NCI-H510A treated with DMSO at 0.1 percent for 48 hours (cell line): ENCODE measurements around the gene JAK1.

Source experiments
- DNase-seq: peaks from one replicate; lab custom pipeline; 2025; lab: John Stamatoyannopoulos, UW

The JAK1 gene

GRCh38 chr1:64866689-64867088 is 99.7 kb downstream of the JAK1 start:
- no peak for DNase-seq

DNA sequence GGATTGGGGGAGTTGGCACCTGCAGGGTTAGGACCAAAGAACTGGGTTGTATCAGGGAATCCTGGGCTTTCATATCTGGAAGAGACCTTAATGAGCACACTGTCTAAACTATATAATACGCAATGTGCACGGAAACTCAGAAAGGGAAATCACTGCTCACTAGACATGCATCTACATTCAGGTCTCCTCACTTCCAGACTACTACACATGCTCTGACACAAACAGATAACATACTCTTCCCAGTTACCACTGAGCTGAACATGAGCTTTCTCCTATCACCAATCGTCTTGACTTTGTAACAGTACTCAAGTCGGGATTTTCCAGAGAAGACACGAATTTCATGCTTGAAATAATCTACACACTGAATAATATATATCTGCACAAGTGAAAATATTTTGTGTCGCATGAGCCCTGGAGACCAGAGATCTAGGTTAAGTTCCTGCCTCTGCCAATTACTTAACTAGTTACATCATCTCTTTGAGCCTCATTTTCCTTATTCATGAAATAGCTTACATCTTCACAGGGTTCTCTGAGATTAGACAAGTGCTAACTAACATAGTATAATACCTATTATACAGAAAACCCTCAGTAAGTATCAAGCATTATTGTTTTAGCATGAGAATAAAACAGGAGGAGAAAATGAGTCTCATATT is 101.1 kb downstream of the JAK1 start:
- DNase-seq, result no peak

- peak; percentile 26 for DNase-seq
These were observed 102.1 kb downstream of the JAK1 start for GRCh38 chr1:64864018-64864940.

DNA sequence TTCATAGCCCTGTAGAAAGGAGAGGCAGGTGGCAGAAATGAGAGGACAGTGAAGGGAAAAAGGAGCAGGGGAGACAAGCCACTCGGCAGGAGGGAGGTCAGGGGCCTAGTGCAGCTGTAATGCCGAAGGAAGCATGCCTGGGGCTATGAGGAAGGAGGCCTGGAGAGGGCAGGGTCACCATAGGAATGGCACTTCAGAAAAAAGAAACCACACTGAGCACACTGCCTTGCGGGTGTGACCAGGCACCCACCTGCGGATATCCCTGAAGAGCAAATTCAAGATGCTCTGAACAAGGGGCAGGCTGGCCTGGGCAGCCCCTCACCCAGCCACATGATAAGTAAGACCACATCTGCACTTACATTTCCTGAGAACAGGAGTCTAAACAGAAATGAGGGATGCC is 104.7 kb downstream of the JAK1 start:
- no peak for DNase-seq

- no peak for DNase-seq
These were observed 109.0 kb downstream of the JAK1 start for GRCh38 chr1:64857347-64857746.

GRCh38 chr1:64856553-64856952 is 109.8 kb downstream of the JAK1 start:
- DNase-seq, result peak; percentile 16

DNA sequence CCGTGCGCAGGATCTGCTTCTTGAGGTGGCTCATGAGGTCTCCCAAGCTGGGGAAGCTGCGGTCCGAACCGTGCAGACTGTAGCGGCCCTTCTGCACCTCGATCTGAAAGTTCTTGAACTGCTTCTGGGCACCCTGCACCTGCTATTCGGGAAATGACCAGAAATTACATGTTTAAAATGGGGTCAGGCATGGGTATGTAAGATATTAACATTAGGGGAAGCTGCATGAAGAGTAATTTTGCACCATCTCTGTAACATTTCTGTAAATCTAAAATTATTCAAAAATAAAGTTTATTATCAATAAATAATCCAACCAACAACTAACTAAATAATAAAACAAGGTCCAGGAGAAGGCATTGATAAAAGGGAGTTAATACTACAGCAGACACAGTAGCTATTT is 110.8 kb downstream of the JAK1 start:
- DNase-seq, result no peak

- no peak for DNase-seq
These were observed 111.7 kb downstream of the JAK1 start for GRCh38 chr1:64854674-64855073.

DNA sequence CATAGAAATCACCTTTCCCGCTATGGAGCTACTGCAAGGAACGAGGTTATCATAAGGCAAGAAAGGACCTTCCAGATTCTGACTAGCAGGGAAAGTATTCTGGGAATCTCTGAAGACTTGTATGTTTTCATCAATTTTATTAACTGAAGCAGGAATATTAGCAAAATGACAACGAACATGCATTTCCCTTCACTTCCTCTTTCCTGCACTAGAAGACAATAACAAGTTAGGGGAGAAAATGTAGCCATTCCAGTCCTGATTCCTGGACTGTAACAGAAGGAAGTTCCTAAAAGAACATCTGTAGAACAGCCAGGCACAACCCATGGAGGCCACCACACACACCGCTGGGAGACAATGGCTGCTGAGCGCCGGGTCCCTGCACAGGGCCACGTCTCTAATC is 114.7 kb downstream of the JAK1 start:
- no peak for DNase-seq

DNA sequence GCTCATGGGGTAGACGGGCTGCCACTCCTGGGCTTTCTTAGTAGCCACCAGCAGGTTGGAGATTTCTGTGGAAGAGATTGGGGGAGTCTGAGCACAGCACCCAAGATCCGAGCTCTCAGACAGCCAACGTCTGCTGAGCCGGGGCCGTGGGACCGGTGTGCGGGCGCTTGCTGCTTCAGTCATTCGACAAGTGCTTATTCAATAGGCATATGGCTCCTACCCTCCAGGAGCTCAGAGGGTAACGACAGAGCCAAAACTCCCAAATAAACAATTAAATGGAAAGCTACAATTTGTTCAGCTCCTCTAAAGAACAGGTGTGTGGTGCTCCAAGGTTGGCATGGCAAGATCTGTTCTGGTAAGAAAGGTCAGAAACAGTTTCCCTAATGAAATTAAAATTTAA is 115.5 kb downstream of the JAK1 start:
- no peak for DNase-seq

DNA sequence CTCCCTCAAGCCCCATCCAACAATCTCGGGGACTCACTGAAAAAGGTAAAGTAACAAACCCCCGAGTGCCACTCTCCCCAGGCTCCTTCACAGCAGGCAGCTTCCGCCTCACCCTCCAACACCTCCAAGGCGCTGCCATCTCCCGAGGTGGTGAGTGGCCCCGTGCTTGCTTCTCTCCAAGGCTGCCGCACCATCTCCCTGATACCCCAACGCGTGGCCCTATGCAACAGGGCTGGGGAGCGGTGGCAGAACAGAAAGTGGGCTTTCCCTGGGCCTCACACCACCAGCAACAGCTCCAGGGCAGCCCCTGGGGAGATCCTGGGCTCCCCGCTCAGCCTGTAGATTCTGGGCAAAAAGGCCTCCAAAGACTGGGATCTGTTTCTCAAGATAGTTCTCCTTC is 116.4 kb downstream of the JAK1 start:
- no peak for DNase-seq

DNA sequence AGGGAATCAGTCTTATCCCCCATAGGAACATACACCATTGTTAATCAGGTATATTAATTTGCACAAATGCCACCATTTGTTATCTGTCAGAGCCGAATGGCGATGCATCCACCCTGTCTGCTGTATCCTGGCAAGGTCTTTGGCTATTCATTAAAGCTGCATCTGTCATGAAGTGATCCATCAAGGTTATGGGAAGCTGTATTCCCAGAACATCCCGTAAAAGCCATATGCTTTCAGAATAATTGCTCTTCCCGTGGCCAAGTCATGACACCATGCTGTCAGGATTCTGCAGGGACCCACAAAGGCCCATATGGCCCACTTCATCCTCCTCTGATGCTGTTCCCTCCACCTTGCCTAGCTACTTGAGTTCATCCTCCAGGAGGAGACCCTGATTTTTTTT is 117.5 kb downstream of the JAK1 start:
- no peak for DNase-seq

DNA sequence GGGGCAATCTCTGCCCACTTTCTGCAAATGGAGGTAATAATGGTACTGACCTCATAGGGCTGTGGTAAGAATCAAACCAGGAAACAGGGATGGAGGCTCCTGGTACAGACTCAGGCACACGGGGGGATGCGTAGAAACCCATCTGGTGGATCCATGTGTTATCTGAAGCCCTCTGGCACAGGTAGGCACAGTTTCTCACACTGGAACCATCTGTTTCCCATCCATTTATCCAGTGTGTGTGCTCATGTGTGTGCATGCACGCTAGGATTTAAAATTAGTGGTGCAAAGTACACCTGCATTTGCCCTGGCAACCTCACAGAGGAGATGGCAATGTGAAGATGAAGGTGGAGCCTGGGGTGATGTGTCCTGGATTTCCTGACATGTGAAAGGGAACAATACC is 118.2 kb downstream of the JAK1 start:
- DNase-seq, result no peak

GRCh38 chr1:64847666-64848065 is 118.7 kb downstream of the JAK1 start:
- DNase-seq, result no peak

GRCh38 chr1:64846573-64847430 is 119.5 kb downstream of the JAK1 start:
- no peak for DNase-seq

DNA sequence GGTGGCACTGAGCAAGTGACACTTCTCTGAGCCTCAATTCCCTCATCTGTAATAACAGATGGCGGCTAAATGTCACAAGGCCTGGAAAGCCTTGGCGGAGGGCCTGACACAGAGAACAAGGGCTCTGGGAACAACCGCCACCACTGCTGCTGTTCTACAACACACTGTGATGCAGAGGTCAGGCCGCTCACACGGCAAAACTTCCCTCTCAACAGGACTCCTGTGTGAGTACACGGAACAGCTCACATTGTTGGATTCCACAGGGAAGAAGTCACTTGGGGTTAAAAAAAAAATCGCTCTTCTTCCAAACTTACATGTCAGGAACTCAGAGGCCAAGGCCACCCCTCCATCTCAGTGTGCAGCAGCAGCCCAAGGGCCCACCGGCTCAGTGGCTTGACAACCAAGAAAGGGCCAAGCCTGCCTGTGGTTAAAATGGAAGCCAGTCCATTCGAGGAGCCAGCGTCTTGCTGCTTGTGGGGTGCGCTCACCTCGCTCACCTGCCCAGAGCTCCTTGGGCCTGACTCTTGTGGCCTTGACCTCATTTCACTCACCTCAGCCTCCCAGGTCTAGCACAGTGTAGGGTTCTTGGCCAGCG is 120.4 kb downstream of the JAK1 start:
- no peak for DNase-seq

DNA sequence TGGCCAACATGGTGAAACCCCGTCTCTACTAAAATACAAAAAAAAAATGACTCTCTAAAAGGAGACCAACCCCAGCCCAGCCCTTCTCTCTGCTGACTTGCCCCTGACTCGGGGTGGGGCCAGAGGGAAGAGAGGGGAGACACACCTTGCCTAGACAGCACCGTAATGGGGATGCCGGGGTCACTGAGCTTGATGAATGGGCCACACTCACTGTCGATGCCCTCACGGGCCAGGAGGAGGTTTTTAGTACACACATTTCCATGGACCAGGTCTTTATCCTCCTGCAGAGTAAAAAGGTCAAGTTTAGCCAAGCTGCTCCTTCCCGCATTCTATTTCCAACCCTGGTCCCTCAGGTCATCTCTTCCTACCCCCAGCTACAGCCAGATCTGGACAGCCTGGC is 121.7 kb downstream of the JAK1 start:
- DNase-seq, result no peak

DNA sequence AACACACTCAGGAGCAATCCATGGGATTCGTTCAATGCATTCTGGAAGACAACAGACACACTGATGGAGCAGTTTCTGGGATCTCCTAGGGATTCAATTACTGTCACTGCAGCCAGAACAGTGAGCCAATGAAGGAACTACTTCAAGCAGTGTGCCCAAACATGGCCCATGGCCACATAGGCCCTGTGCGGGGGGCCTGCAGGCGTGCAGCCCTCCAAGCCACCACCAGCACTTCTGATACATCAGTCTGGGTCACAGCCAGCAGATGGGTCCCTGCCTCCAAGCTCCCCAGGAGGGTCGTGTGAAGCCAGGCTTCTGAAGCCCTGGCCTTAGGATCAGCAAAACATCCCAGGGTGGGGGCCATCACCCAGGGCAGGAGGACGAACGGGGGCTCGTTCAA is 122.2 kb downstream of the JAK1 start:
- DNase-seq, result no peak

GRCh38 chr1:64843675-64844074 is 122.7 kb downstream of the JAK1 start:
- DNase-seq, result no peak

DNA sequence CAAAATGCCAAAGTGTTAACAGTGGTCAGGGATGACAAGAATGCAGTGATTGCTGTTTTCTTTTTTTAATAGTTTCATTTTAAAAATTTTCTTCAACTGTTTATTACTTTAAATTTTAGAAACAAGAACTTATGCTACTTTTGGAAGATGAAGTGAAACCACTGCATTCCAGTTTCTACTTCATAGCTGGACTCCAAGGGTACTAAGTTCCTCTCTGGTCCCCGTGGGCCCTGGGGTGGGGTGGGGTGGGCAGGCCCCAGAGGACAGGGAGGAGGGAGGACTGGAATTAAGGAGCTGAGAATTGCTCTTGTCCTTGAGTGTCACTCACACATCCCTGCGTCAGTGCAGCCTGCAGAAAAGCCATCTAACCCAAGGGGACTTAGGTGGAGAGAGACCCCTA is 124.1 kb downstream of the JAK1 start:
- DNase-seq, result no peak

DNA sequence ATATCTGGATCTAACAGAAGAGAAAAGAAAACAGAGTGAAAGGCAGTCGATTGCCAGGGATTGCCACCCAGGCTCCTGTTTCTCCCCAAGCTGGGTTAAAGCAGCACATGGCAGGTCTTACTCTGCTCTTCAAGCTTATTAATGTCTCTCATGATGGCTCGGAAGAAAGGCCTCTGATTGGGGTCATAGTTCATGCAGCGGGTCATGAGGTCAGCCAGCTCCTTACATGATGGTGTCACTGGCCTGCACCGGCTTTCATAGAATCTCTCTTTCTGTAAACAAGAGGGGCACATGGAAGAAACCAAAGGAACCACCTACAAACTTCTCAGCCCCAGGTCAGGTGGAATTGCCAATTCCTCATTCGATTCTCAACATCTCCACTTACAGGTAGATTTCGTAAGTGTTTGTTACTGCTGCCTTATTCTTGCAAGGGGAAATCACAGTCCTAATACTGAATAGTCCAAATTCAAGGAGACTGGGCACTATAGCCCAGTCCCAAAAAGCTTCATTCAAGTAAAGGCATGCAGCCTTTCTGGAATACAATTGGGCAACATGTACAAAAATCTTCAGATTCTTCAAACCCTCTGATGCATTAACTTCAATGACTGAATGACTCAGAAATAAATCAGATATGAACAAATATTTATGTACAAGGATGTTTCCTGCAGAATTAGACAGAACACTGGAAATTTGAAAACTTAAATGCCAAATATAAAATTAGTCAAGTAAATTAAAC is 124.9 kb downstream of the JAK1 start:
- no peak for DNase-seq
